Karpas-422 (cell line): ENCODE results near the gene ITIH1. TPM values are rescaled to one million over a fixed set of nuclear protein-coding genes. Genes with fewer than 3 reads are reported as not detected.

Experiments
- DNase-seq: peaks from one replicate; pipeline ENCODE4 v3.0.0-alpha.2; 2015
- H2AFZ ChIP-seq: fragments of 200-600 bp; sonication (generic); 2 replicates; pipeline ENCODE4 v1.6.1; 2014; ENCODE audit warnings: antibody characterized with exemption, low read length, mixed read lengths
- H3K27ac ChIP-seq: fragments of 200-600 bp; sonication (generic); 2 replicates; pipeline ENCODE4 v1.5.1; 2014; ENCODE audit warnings: mild to moderate bottlenecking, low read length, moderate library complexity
- H3K27me3 ChIP-seq: fragments of 200-600 bp; sonication (generic); 2 replicates; pipeline ENCODE4 v1.6.1; 2014; ENCODE audit warnings: low read length, mixed read lengths
- H3K36me3 ChIP-seq: fragments of 200-600 bp; sonication (generic); 2 replicates; pipeline ENCODE4 v1.6.1; 2014; ENCODE audit warnings: low read length, mixed read lengths; ENCODE audit not compliant: insufficient read depth
- H3K4me1 ChIP-seq: fragments of 200-600 bp; sonication (generic); 2 replicates; pipeline ENCODE4 v1.6.1; 2014; ENCODE audit warnings: mild to moderate bottlenecking, low read length, mixed read lengths
- H3K4me2 ChIP-seq: fragments of 200-600 bp; sonication (generic); 2 replicates; pipeline ENCODE4 v1.6.1; 2014; ENCODE audit warnings: low read length, low read depth, mild to moderate bottlenecking; ENCODE audit not compliant: poor library complexity, severe bottlenecking
- H3K4me3 ChIP-seq: fragments of 200-600 bp; sonication (generic); 2 replicates; pipeline ENCODE4 v1.5.1; 2014; ENCODE audit warnings: mild to moderate bottlenecking, antibody characterized with exemption, low read length, mixed read lengths
- H3K79me2 ChIP-seq: fragments of 200-600 bp; sonication (generic); 2 replicates; pipeline ENCODE4 v1.6.1; 2014; ENCODE audit warnings: mild to moderate bottlenecking, low read length, mixed read lengths
- H3K9ac ChIP-seq: fragments of 200-600 bp; sonication (generic); 2 replicates; pipeline ENCODE4 v1.6.0; 2014; ENCODE audit warnings: low read length
- H3K9me2 ChIP-seq: fragments of 200-600 bp; sonication (generic), shearing (Covaris generic); replicated peaks from 2 replicates; pipeline ENCODE4 v1.6.0; 2014; ENCODE audit warnings: mild to moderate bottlenecking, low read length, moderate library complexity; ENCODE audit not compliant: insufficient read depth
- H3K9me3 ChIP-seq: fragments of 300-700, 200-600 bp; sonication (generic); 2 replicates; pipeline ENCODE4 v1.6.1; 2014; ENCODE audit warnings: low read length, mixed read lengths
- H4K20me1 ChIP-seq: fragments of 200-600 bp; sonication (generic); 2 replicates; pipeline ENCODE4 v1.6.1; 2014; ENCODE audit warnings: mild to moderate bottlenecking, antibody characterized with exemption, low read length, low read depth; ENCODE audit not compliant: insufficient read depth
- total RNA-seq: library from RNA; depleted of rRNA; stranded (reverse); fragments of >200 nt; shearing (Covaris generic); gene quantifications from 2 replicates; pipeline ENCODE4 v1.2.3, GENCODE V29; 2014; ENCODE audit warnings: low replicate concordance

The ITIH1 gene
- total RNA-seq, 1 experiment from 2014 or later, result not detected

GRCh38 chr3:52784931-52785590 is 7.7 kb downstream of the ITIH1 start:
- Histone ChIP-seq H3K9me2 (no peaks in the 10 kb centered on the region), H3K9me3 (no peaks in the 10 kb centered on the region), H3K27ac (no peak overlapping the region), H3K36me3 (no peaks in the 10 kb centered on the region), H3K4me3 (no peak overlapping the region), H3K79me2 (no peaks in the 10 kb centered on the region), H4K20me1 (no peaks in the 10 kb centered on the region), H3K4me1 (no peaks in the 10 kb centered on the region), H2AFZ (no peak overlapping the region), H3K4me2 (no peak overlapping the region), H3K27me3 (no peaks in the 10 kb centered on the region), H3K9ac (no peak overlapping the region)
- DNase-seq, result no peak

- no peaks in the 10 kb centered on the region for H3K4me1 ChIP-seq
- H4K20me1 ChIP-seq, result no peaks in the 10 kb centered on the region
- H3K9me2 ChIP-seq, result no peaks in the 10 kb centered on the region
- no peaks in the 10 kb centered on the region for H3K36me3 ChIP-seq
- no peak overlapping the region for H3K27ac ChIP-seq
- no peak overlapping the region for H3K4me2 ChIP-seq
- no peak overlapping the region for H3K4me3 ChIP-seq
- no peaks in the 10 kb centered on the region for H3K79me2 ChIP-seq
- no peaks in the 10 kb centered on the region for H3K27me3 ChIP-seq
- no peaks in the 10 kb centered on the region for H3K9me3 ChIP-seq
- no peak overlapping the region for H3K9ac ChIP-seq
- no peak for DNase-seq
- no peak overlapping the region for H2AFZ ChIP-seq
Measured at GRCh38 chr3:52786330-52787215, 9.2 kb downstream of the ITIH1 start.

GRCh38 chr3:52787246-52787645 is 9.8 kb downstream of the ITIH1 start:
- Histone ChIP-seq H3K79me2 (no peaks in the 10 kb centered on the region), H3K36me3 (no peaks in the 10 kb centered on the region), H3K4me2 (no peak overlapping the region), H3K9me3 (no peaks in the 10 kb centered on the region), H3K4me3 (no peak overlapping the region), H3K9me2 (no peaks in the 10 kb centered on the region), H2AFZ (no peak overlapping the region), H3K4me1 (no peaks in the 10 kb centered on the region), H3K27ac (no peak overlapping the region), H3K9ac (no peak overlapping the region), H3K27me3 (no peaks in the 10 kb centered on the region), H4K20me1 (no peaks in the 10 kb centered on the region)
- no peak for DNase-seq

GRCh38 chr3:52787672-52788625 is 10.6 kb downstream of the ITIH1 start:
- no peaks in the 10 kb centered on the region for H3K27me3 ChIP-seq
- no peak overlapping the region for H2AFZ ChIP-seq
- no peak overlapping the region for H3K4me2 ChIP-seq
- no peaks in the 10 kb centered on the region for H3K4me1 ChIP-seq
- H3K9me3 ChIP-seq, result no peaks in the 10 kb centered on the region
- no peak for DNase-seq
- H3K27ac ChIP-seq, result no peak overlapping the region
- no peaks in the 10 kb centered on the region for H3K9me2 ChIP-seq
- H4K20me1 ChIP-seq, result no peaks in the 10 kb centered on the region
- no peaks in the 10 kb centered on the region for H3K36me3 ChIP-seq
- H3K79me2 ChIP-seq, result no peaks in the 10 kb centered on the region
- H3K9ac ChIP-seq, result no peak overlapping the region
- no peak overlapping the region for H3K4me3 ChIP-seq

GRCh38 chr3:52788890-52789745 is 11.7 kb downstream of the ITIH1 start:
- H3K79me2 ChIP-seq, result no peaks in the 10 kb centered on the region
- H3K36me3 ChIP-seq, result no peaks in the 10 kb centered on the region
- no peak overlapping the region for H3K4me3 ChIP-seq
- no peaks in the 10 kb centered on the region for H3K27me3 ChIP-seq
- no peaks in the 10 kb centered on the region for H3K9me2 ChIP-seq
- DNase-seq, result no peak
- no peaks in the 10 kb centered on the region for H3K4me1 ChIP-seq
- no peak overlapping the region for H3K4me2 ChIP-seq
- no peak overlapping the region for H2AFZ ChIP-seq
- no peaks in the 10 kb centered on the region for H4K20me1 ChIP-seq
- H3K9ac ChIP-seq, result no peak overlapping the region
- no peaks in the 10 kb centered on the region for H3K9me3 ChIP-seq
- no peak overlapping the region for H3K27ac ChIP-seq

GRCh38 chr3:52789746-52790040 is 12.3 kb downstream of the ITIH1 start:
- DNase-seq, result no peak
- no peaks in the 10 kb centered on the region for H3K4me1 ChIP-seq
- H3K36me3 ChIP-seq, result no peaks in the 10 kb centered on the region
- H4K20me1 ChIP-seq, result no peaks in the 10 kb centered on the region
- H3K9me2 ChIP-seq, result no peaks in the 10 kb centered on the region
- no peaks in the 10 kb centered on the region for H3K27me3 ChIP-seq
- no peaks in the 10 kb centered on the region for H3K79me2 ChIP-seq
- H3K9me3 ChIP-seq, result no peaks in the 10 kb centered on the region
- no peak overlapping the region for H3K9ac ChIP-seq
- no peak overlapping the region for H3K4me3 ChIP-seq
- H3K27ac ChIP-seq, result no peak overlapping the region
- H2AFZ ChIP-seq, result no peak overlapping the region
- H3K4me2 ChIP-seq, result no peak overlapping the region

GRCh38 chr3:52790337-52790736 is 12.9 kb downstream of the ITIH1 start:
- no peaks in the 10 kb centered on the region for H3K9me3 ChIP-seq
- no peak overlapping the region for H3K9ac ChIP-seq
- no peaks in the 10 kb centered on the region for H3K27me3 ChIP-seq
- no peak overlapping the region for H3K4me3 ChIP-seq
- H2AFZ ChIP-seq, result no peak overlapping the region
- H3K27ac ChIP-seq, result no peak overlapping the region
- no peaks in the 10 kb centered on the region for H3K4me1 ChIP-seq
- DNase-seq, result no peak
- no peak overlapping the region for H3K4me2 ChIP-seq
- no peaks in the 10 kb centered on the region for H4K20me1 ChIP-seq
- no peaks in the 10 kb centered on the region for H3K36me3 ChIP-seq
- no peaks in the 10 kb centered on the region for H3K79me2 ChIP-seq
- no peaks in the 10 kb centered on the region for H3K9me2 ChIP-seq
